Glutamatergic neuron (in vitro differentiated cells): ENCODE measurements around the gene SLC26A1. TPM values are rescaled to one million over a fixed set of nuclear protein-coding genes. Genes with fewer than 3 reads are reported as not detected.
A peak's percentile ranks its signal among the peaks of the same experiment; 100 is the strongest.

Source experiments
- DNase-seq: peaks from one replicate; pipeline ENCODE4 v3.0.0; 2022
- H3K27ac Mint-ChIP-seq: one replicate; pipeline ENCODE4 v1.8.0; 2020; ENCODE audit warnings: mild to moderate bottlenecking, mixed read lengths, inconsistent platforms; ENCODE audit not compliant: unreplicated experiment
- H3K27me3 Mint-ChIP-seq: one replicate; pipeline ENCODE4 v1.8.0; 2020; ENCODE audit warnings: mild to moderate bottlenecking, moderate library complexity, mixed read lengths, inconsistent platforms; ENCODE audit not compliant: unreplicated experiment
- H3K36me3 Mint-ChIP-seq: one replicate; pipeline ENCODE4 v1.8.0; 2020; ENCODE audit warnings: mild to moderate bottlenecking, mixed read lengths, inconsistent platforms; ENCODE audit not compliant: unreplicated experiment
- H3K4me1 Mint-ChIP-seq: one replicate; pipeline ENCODE4 v1.8.0; 2020; ENCODE audit warnings: mild to moderate bottlenecking, low read depth, mixed read lengths, inconsistent platforms; ENCODE audit not compliant: unreplicated experiment
- H3K4me3 Mint-ChIP-seq: one replicate; pipeline ENCODE4 v1.8.0; 2020; ENCODE audit warnings: mild to moderate bottlenecking, mixed read lengths, inconsistent platforms; ENCODE audit not compliant: unreplicated experiment
- H3K9me3 Mint-ChIP-seq: one replicate; pipeline ENCODE4 v1.8.0; 2020; ENCODE audit warnings: mild to moderate bottlenecking, moderate library complexity, mixed read lengths, inconsistent platforms; ENCODE audit not compliant: unreplicated experiment
- CTCF ChIP-seq: fragments of 200-600 bp; sonication (generic); IDR thresholded peaks from one replicate; pipeline ENCODE4 v1.5.0; 2021; ENCODE audit not compliant: partially characterized antibody, unreplicated experiment
- total RNA-seq: library from RNA; stranded (reverse); fragmentation: NEBNext Ultra II Directional; extraction: Animal tissue kit (Norgen Biotek cat#: 25700); gene quantifications from one replicate; pipeline ENCODE4 v1.2.1, GENCODE V29; 2021; ENCODE audit not compliant: unreplicated experiment

SLC26A1 gene
- total RNA-seq, 1 donor from 2014 or later = 0.54 TPM

GRCh38 chr4:952881-953573 is 40.2 kb downstream of the SLC26A1 start:
- no peak overlapping the region for H3K4me3 Mint-ChIP-seq
- H3K27me3 Mint-ChIP-seq = peaks cover 8% of the 10 kb centered on the region
- peaks cover 5% of the 10 kb centered on the region for H3K36me3 Mint-ChIP-seq
- H3K9me3 Mint-ChIP-seq = peaks cover 2% of the 10 kb centered on the region
- no peak for DNase-seq
- H3K4me1 Mint-ChIP-seq = peaks cover 8% of the 10 kb centered on the region
- H3K27ac Mint-ChIP-seq = no peak overlapping the region
- no peak for TF ChIP-seq CTCF

- Mint-ChIP-seq H3K4me3 (no peak overlapping the region), H3K4me1 (peaks cover 8% of the 10 kb centered on the region), H3K27ac (no peak overlapping the region), H3K27me3 (peaks cover 8% of the 10 kb centered on the region), H3K9me3 (peaks cover 2% of the 10 kb centered on the region), H3K36me3 (peaks cover 5% of the 10 kb centered on the region)
- no peak for TF ChIP-seq CTCF
- peak; percentile 27 for DNase-seq
These were observed 41.4 kb downstream of the SLC26A1 start for GRCh38 chr4:951594-952468.

- DNase-seq = peak; percentile 37
- H3K27me3 Mint-ChIP-seq = peaks cover 8% of the 10 kb centered on the region
- TF ChIP-seq CTCF = no peak
- peaks cover 2% of the 10 kb centered on the region for H3K9me3 Mint-ChIP-seq
- peaks cover 8% of the 10 kb centered on the region for H3K4me1 Mint-ChIP-seq
- peaks cover 5% of the 10 kb centered on the region for H3K36me3 Mint-ChIP-seq
- H3K27ac Mint-ChIP-seq = no peak overlapping the region
- no peak overlapping the region for H3K4me3 Mint-ChIP-seq
These were observed 42.0 kb downstream of the SLC26A1 start for GRCh38 chr4:951186-951585.

GRCh38 chr4:950136-951020 is 42.8 kb downstream of the SLC26A1 start:
- peaks cover 8% of the 10 kb centered on the region for H3K4me1 Mint-ChIP-seq
- peaks cover 5% of the 10 kb centered on the region for H3K36me3 Mint-ChIP-seq
- peaks cover 11% of the 10 kb centered on the region for H3K27me3 Mint-ChIP-seq
- no peak for TF ChIP-seq CTCF
- no peak overlapping the region for H3K4me3 Mint-ChIP-seq
- peaks cover 2% of the 10 kb centered on the region for H3K9me3 Mint-ChIP-seq
- no peak for DNase-seq
- no peak overlapping the region for H3K27ac Mint-ChIP-seq
